PC-3 (cell line): ENCODE results near the gene PKDREJ. TPM values are rescaled to one million over a fixed set of nuclear protein-coding genes. Genes with fewer than 3 reads are reported as not detected.

Experiments
- ATAC-seq: fragments of 200-7000 bp; cut with Tn5 transposase; 2 replicates; pipeline ENCODE4 v1.9.1; 2020; ENCODE audit warnings: mild to moderate bottlenecking, moderate library complexity
- BruUV-seq: library from RNA; stranded (reverse); fragments of 400-500 nt; replicated peaks from 2 replicates; lab custom pipeline; 2021; lab: Mats Ljungman, UMichigan
- CTCF ChIA-PET: fragments of 300-600 bp; sonication (Branson Sonifier 250); formaldehyde crosslinking; loops from one replicate; lab custom pipeline; 2022; ENCODE audit warnings: antibody characterized with exemption; lab: Charles Lee
- POLR2A ChIA-PET: fragments of 300-600 bp; sonication (Branson Sonifier 250); formaldehyde crosslinking; loops from one replicate; lab custom pipeline; 2022; ENCODE audit warnings: antibody characterized with exemption; ENCODE audit not compliant: unreplicated experiment; lab: Charles Lee
- DNase-seq: peaks from one replicate; pipeline ENCODE4 v3.0.0-alpha.2; 2015
- H2AFZ ChIP-seq: fragments of 300-600 bp; sonication (generic); 2 replicates; pipeline ENCODE4 v1.6.0; 2016; ENCODE audit warnings: antibody characterized with exemption, low read length
- H3F3A ChIP-seq: fragments of 300-600 bp; sonication (generic); one replicate; pipeline ENCODE4 v1.6.0; 2017; ENCODE audit warnings: antibody characterized with exemption, low read length, control low read depth, mild to moderate bottlenecking; ENCODE audit not compliant: unreplicated experiment
- H3K27ac ChIP-seq: fragments of 300-600 bp; sonication (generic); 2 replicates; pipeline ENCODE4 v1.5.1; 2016; ENCODE audit warnings: mild to moderate bottlenecking, low read length
- H3K27me3 ChIP-seq: fragments of 300-600 bp; sonication (generic); 2 replicates; pipeline ENCODE4 v1.6.1; 2016; ENCODE audit warnings: low read length, mixed read lengths
- H3K36me3 ChIP-seq: fragments of 300-600 bp; sonication (generic); 2 replicates; pipeline ENCODE4 v1.6.1; 2016; ENCODE audit warnings: low read depth, mixed run types, low read length, mixed read lengths
- H3K4me1 ChIP-seq: fragments of 300-600 bp; sonication (generic); 2 replicates; pipeline ENCODE4 v1.5.1; 2016; ENCODE audit warnings: low read length; ENCODE audit not compliant: insufficient read depth
- H3K4me2 ChIP-seq: fragments of 300-600 bp; sonication (generic); 2 replicates; pipeline ENCODE4 v1.6.0; 2016; ENCODE audit warnings: low read length
- H3K4me3 ChIP-seq: fragments of 300-600 bp; sonication (generic); 2 replicates; pipeline ENCODE4 v1.5.1; 2016; ENCODE audit warnings: mild to moderate bottlenecking, low read length, mixed read lengths
- H3K79me2 ChIP-seq: fragments of 300-600 bp; sonication (generic); 2 replicates; pipeline ENCODE4 v1.6.1; 2017; ENCODE audit warnings: low read length, mixed read lengths
- H3K9ac ChIP-seq: fragments of 300-600 bp; sonication (generic); 2 replicates; pipeline ENCODE4 v1.6.0; 2016; ENCODE audit warnings: mild to moderate bottlenecking, low read length
- H3K9me2 ChIP-seq: fragments of 300-600 bp; sonication (generic); replicated peaks from 2 replicates; pipeline ENCODE4 v1.6.1; 2016; ENCODE audit warnings: mixed run types, low read length, mixed read lengths
- H3K9me3 ChIP-seq: fragments of 300-600 bp; sonication (generic); 2 replicates; pipeline ENCODE4 v1.6.1; 2016; ENCODE audit warnings: low read length, mixed read lengths
- H4K20me1 ChIP-seq: fragments of 300-600 bp; sonication (generic); 2 replicates; pipeline ENCODE4 v1.6.1; 2016; ENCODE audit warnings: low read length, mixed read lengths
- EZH2 ChIP-seq: fragments of 300-600 bp; sonication (generic); IDR thresholded peaks from one replicate; pipeline ENCODE4 v1.6.1; 2017; ENCODE audit warnings: antibody characterized with exemption, mild to moderate bottlenecking, low read length; ENCODE audit not compliant: unreplicated experiment
- EZH2phosphoT487 ChIP-seq: fragments of 300-600 bp; sonication (generic); IDR thresholded peaks from 2 replicates; pipeline ENCODE4 v1.6.1; 2018; ENCODE audit warnings: mild to moderate bottlenecking, antibody characterized with exemption, low read length, borderline replicate concordance
- intact Hi-C: fragments of 100-400 bp; cut with micrococcal nuclease; formaldehyde crosslinking; loops from 2 replicates; pipeline ENCODE4 v1.9.0; 2023
- total RNA-seq: library from RNA; depleted of rRNA; stranded (reverse); fragments of >200 nt; gene quantifications from 2 replicates; pipeline ENCODE4 v1.2.3, GENCODE V29; 2014
- TF ChIP-seq, protein P1 (sequence below): fragments of 300-600 bp; sonication (generic); conservative IDR thresholded peaks from 2 replicates; pipeline ENCODE4 v1.5.1; 2017; ENCODE audit warnings: antibody characterized with exemption, low read depth, mild to moderate bottlenecking, low read length

Gene PKDREJ
- total RNA-seq, 1 experiment from 2014 or later = not detected

DNA sequence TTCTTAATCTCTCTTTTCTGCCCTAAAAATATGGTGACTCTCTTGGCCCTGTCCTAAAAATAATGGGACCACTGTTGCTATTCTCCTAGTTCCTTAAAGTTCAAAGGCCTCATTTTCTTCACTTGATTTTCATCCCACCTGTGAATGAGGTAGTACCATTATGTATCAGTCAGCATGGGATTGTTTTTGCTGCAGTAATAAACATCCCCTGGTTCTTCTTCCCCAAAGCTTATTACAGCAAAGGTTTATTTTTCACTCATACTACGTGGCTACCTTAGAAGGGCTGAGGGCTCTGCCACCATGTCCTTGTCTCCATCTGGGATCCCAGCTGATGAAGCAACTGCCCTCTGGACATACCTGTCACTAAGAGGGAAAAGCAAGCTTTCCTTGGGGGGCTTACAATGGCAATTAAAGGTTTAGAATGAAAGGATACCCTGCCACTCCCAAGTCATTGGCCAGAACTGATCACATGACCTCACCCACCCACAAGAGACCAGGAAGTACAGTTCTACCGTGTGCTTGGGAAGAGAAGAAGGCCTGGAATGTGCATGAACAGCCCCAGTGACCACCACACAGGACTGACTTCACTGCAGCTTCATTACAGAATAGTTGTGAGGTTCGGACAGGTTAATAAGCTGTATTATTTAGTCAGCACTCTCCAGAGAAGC is 12.4 kb upstream of the PKDREJ start:
- DNase-seq = no peak
- Histone ChIP-seq H3F3A (no peaks in the 10 kb centered on the region), H3K4me2 (no peak overlapping the region), H4K20me1 (no peaks in the 10 kb centered on the region), H3K4me1 (no peaks in the 10 kb centered on the region), H3K36me3 (peaks cover 6% of the 10 kb centered on the region; the same call in 1 of the 2 replicates), H3K27ac (no peak overlapping the region), H3K9me3 (no peaks in the 10 kb centered on the region), H3K4me3 (no peak overlapping the region), H3K9ac (no peak overlapping the region), H3K9me2 (no peaks in the 10 kb centered on the region), H3K79me2 (no peaks in the 10 kb centered on the region), H2AFZ (no peak overlapping the region), H3K27me3 (no peaks in the 10 kb centered on the region)
- BruUV-seq = no TSS peak
- intact Hi-C loops = no loop called here
- ChIA-PET CTCF (no interaction called here), POLR2A (no interaction called here)
- no peak for ATAC-seq
- TF ChIP-seq, protein P1, sequence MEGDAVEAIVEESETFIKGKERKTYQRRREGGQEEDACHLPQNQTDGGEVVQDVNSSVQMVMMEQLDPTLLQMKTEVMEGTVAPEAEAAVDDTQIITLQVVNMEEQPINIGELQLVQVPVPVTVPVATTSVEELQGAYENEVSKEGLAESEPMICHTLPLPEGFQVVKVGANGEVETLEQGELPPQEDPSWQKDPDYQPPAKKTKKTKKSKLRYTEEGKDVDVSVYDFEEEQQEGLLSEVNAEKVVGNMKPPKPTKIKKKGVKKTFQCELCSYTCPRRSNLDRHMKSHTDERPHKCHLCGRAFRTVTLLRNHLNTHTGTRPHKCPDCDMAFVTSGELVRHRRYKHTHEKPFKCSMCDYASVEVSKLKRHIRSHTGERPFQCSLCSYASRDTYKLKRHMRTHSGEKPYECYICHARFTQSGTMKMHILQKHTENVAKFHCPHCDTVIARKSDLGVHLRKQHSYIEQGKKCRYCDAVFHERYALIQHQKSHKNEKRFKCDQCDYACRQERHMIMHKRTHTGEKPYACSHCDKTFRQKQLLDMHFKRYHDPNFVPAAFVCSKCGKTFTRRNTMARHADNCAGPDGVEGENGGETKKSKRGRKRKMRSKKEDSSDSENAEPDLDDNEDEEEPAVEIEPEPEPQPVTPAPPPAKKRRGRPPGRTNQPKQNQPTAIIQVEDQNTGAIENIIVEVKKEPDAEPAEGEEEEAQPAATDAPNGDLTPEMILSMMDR = no peak
- TF ChIP-seq EZH2 (no peak), EZH2phosphoT487 (no peak)

DNA sequence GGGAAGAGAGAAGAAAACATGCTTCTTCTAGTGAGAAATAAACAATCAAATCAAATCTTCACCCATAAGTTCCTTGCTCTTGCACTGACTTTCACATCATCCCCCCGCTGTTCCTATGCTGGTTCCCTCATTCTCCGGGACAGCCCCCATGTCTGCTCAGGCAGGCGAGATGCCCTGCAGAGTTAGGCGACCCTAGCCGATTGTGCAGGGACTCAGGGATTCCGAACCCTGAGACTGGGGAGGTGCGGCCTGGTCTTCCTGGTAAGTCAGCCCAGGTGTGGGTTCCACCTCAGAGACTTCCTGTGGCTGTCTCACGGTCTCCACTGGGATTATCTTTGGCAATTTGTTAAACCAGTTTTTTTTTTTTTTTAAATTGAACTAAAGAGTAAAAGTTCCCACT is 11.2 kb upstream of the PKDREJ start:
- ChIA-PET POLR2A (no interaction called here), CTCF (no interaction called here)
- Histone ChIP-seq H3K36me3 (peaks cover 6% of the 10 kb centered on the region; the same call in 1 of the 2 replicates), H4K20me1 (no peaks in the 10 kb centered on the region), H3K9me2 (no peaks in the 10 kb centered on the region), H3K27ac (no peak overlapping the region), H3K9ac (no peak overlapping the region), H3K27me3 (no peaks in the 10 kb centered on the region), H3K9me3 (no peaks in the 10 kb centered on the region), H3K4me1 (peaks cover 4% of the 10 kb centered on the region), H3K4me2 (no peak overlapping the region), H3K4me3 (no peak overlapping the region), H3F3A (no peaks in the 10 kb centered on the region), H2AFZ (no peak overlapping the region), H3K79me2 (peaks cover 9% of the 10 kb centered on the region)
- TF ChIP-seq EZH2 (no peak), EZH2phosphoT487 (no peak)
- TF ChIP-seq, protein P1 = no peak
- no TSS peak for BruUV-seq
- DNase-seq (no peak), ATAC-seq (no peak)
- intact Hi-C loops = no loop called here

DNA sequence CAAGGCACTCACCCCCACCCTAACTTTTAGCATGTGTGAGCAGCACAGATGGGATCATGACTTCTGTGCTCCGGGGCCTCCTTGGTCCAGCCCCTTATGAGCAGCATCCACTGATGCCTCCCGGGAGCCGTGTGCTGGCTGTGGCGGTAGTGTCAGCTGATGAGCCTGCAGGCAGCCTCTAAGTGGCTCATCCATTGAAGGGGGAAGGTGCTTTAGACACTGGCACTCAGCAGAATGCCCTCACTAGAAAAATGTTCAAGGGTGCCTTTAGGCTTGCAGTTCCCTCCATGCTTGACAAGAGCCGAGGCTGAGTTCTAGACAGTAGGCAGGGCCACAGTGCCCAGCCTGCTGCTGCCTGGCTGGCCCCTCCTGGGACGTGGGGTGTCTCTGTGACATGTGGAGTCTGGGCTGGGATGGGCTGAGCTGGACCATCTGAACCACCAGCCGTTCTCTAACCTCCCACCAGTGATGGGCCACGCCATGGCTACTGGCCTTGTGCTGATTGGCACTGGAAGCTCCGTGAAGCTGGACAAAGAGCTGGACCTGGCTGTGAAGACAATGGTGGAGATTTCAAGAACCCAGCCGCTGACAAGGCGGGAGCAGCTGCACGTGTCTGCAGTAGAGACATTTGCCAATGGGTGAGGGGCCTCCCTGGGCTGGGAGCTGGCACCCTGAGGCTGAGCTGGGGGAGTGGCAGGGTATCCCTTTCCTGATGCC is 10.4 kb upstream of the PKDREJ start:
- Histone ChIP-seq H3K4me2 (no peak overlapping the region), H3K9me3 (no peaks in the 10 kb centered on the region), H2AFZ (no peak overlapping the region), H3K79me2 (peaks cover 16% of the 10 kb centered on the region), H3K27me3 (no peaks in the 10 kb centered on the region), H3K9me2 (no peaks in the 10 kb centered on the region), H3K4me1 (peaks cover 10% of the 10 kb centered on the region), H4K20me1 (no peaks in the 10 kb centered on the region), H3F3A (no peaks in the 10 kb centered on the region), H3K9ac (no peak overlapping the region), H3K36me3 (peaks cover 6% of the 10 kb centered on the region; the same call in 1 of the 2 replicates), H3K4me3 (no peak overlapping the region), H3K27ac (no peak overlapping the region)
- ChIA-PET CTCF (no interaction called here), POLR2A (no interaction called here)
- DNase-seq = no peak
- TF ChIP-seq EZH2 (no peak), EZH2phosphoT487 (no peak)
- TF ChIP-seq, protein P1 = no peak
- BruUV-seq = no TSS peak
- intact Hi-C loops = no loop called here
- ATAC-seq = no peak
